GM21825 (cell line): Measurements from ENCODE around the gene SASS6.
"Not testable (repeated sequence)": the region's sequence is repeated elsewhere in the genome, so short reads cannot be mapped to it uniquely, and the experiment has no call there.

Experiments
- ATAC-seq: cut with Tn5 transposase; IDR thresholded peaks from one replicate; pipeline ENCODE4 v1.9.1; 2021; ENCODE audit warnings: mild to moderate bottlenecking, moderate library complexity; ENCODE audit not compliant: unreplicated experiment

The SASS6 gene

GRCh38 chr1:100051401-100051800 lies 81.3 kb downstream of the SASS6 start:
- ATAC-seq, result no peak

- ATAC-seq, result no peak
Measured at GRCh38 chr1:100050139-100050538, 82.6 kb downstream of the SASS6 start.

- ATAC-seq, result not testable (repeated sequence)
Measured at GRCh38 chr1:100047235-100047708, 85.5 kb downstream of the SASS6 start.

GRCh38 chr1:100045206-100045605 lies 87.5 kb downstream of the SASS6 start:
- ATAC-seq, result no peak

- ATAC-seq, result no peak
Measured at GRCh38 chr1:100039591-100039990, 93.1 kb downstream of the SASS6 start.

GRCh38 chr1:100038660-100039287 lies 94.0 kb downstream of the SASS6 start:
- peak; percentile 47 for ATAC-seq

- ATAC-seq, result peak; percentile 87
Measured at GRCh38 chr1:100037927-100038659, 94.6 kb downstream of the SASS6 start.

- no peak for ATAC-seq
Measured at GRCh38 chr1:100037656-100037926, 95.1 kb downstream of the SASS6 start.

- ATAC-seq, result no peak
Measured at GRCh38 chr1:100036718-100037655, 95.7 kb downstream of the SASS6 start.

GRCh38 chr1:100035214-100035613 lies 97.5 kb downstream of the SASS6 start:
- no peak for ATAC-seq

GRCh38 chr1:100034470-100034869 lies 98.3 kb downstream of the SASS6 start:
- ATAC-seq, result no peak
